Liver (tissue), 3 donors: ENCODE data around the gene TCOF1.

ENCODE experiments used
- CTCF ChIP-seq: fragments of 150-350 bp; IDR thresholded peaks from 2 replicates; pipeline ENCODE4 v1.5.1; 2017; ENCODE audit warnings: improper control_type of control experiment, low read depth, low read length; ENCODE audit not compliant: missing input control
- EGR1 ChIP-seq, 2 donors: IDR thresholded peaks; 2 replicates each; pipeline ENCODE4 v1.6.1; 2016 to 2018; ENCODE audit warnings: antibody characterized with exemption in 2 of 2, low read depth in 2 of 2
- GABPA ChIP-seq, 2 donors: IDR thresholded peaks in 1 of 2; conservative IDR thresholded peaks in 1 of 2; 2 replicates each; pipeline ENCODE4 v1.6.1; 2016; ENCODE audit warnings: antibody characterized with exemption in 2 of 2, mild to moderate bottlenecking in 1 of 2, moderate library complexity in 1 of 2
- RAD21 ChIP-seq, 2 donors: IDR thresholded peaks; 2 replicates each; pipeline ENCODE4 v1.6.1; 2016; ENCODE audit warnings: antibody characterized with exemption in 2 of 2, mild to moderate bottlenecking in 2 of 2
- TF ChIP-seq, protein P1 (sequence below): IDR thresholded peaks from 2 replicates; pipeline ENCODE4 v1.6.1; 2016; ENCODE audit warnings: antibody characterized with exemption
- TF ChIP-seq, protein P2 (sequence below): IDR thresholded peaks from 2 replicates; pipeline ENCODE4 v1.6.1; 2016; ENCODE audit warnings: antibody characterized with exemption, mild to moderate bottlenecking
- donor health status: healthy.
- donor health status: healthy.

DNA sequence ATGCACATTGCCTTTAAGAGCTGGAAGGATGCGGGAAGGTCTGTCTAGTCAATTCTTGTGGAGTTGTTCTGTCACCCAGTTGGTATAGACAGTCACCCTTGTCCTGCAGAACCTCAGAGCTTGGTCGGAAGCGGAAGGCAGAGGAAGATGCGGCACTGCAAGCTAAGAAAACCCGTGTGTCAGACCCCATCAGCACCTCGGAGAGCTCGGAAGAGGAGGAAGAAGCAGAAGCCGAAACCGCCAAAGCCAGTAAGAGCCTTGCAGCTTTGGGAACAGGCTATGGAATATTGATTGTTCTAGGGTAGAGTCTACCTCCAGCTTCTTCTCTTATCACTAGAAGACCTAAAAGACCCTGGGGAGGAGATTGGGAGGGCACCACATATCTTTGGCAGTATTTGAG is 6.5 kb downstream of the TCOF1 start:
- no peak for TF ChIP-seq GABPA (IDR thresholded peaks at IDR 0.05 in 1 of 2, conservative IDR thresholded peaks at IDR 0.05 in 1 of 2)
- TF ChIP-seq, protein P1, sequence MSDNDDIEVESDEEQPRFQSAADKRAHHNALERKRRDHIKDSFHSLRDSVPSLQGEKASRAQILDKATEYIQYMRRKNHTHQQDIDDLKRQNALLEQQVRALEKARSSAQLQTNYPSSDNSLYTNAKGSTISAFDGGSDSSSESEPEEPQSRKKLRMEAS: no peak
- no peak for TF ChIP-seq CTCF
- TF ChIP-seq, protein P2, sequence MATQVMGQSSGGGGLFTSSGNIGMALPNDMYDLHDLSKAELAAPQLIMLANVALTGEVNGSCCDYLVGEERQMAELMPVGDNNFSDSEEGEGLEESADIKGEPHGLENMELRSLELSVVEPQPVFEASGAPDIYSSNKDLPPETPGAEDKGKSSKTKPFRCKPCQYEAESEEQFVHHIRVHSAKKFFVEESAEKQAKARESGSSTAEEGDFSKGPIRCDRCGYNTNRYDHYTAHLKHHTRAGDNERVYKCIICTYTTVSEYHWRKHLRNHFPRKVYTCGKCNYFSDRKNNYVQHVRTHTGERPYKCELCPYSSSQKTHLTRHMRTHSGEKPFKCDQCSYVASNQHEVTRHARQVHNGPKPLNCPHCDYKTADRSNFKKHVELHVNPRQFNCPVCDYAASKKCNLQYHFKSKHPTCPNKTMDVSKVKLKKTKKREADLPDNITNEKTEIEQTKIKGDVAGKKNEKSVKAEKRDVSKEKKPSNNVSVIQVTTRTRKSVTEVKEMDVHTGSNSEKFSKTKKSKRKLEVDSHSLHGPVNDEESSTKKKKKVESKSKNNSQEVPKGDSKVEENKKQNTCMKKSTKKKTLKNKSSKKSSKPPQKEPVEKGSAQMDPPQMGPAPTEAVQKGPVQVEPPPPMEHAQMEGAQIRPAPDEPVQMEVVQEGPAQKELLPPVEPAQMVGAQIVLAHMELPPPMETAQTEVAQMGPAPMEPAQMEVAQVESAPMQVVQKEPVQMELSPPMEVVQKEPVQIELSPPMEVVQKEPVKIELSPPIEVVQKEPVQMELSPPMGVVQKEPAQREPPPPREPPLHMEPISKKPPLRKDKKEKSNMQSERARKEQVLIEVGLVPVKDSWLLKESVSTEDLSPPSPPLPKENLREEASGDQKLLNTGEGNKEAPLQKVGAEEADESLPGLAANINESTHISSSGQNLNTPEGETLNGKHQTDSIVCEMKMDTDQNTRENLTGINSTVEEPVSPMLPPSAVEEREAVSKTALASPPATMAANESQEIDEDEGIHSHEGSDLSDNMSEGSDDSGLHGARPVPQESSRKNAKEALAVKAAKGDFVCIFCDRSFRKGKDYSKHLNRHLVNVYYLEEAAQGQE: no peak
- TF ChIP-seq RAD21 (IDR thresholded peaks at IDR 0.05): no peak
- no peak for TF ChIP-seq EGR1 (IDR thresholded peaks at IDR 0.05; ENCODE audit: low read depth in 2 of 2)
